HS-5 (cell line): ENCODE data around the gene VPS4B.
"Not testable (repeated sequence)": the region's sequence is repeated elsewhere in the genome, so short reads cannot be mapped to it uniquely, and the experiment has no call there.

Experiments
- DNase-seq: peaks from one replicate; pipeline ENCODE4 v3.0.0-alpha.2; 2012; ENCODE audit warnings: low read depth

The VPS4B gene

GRCh38 chr18:63422087-63422863, at the start of gene VPS4B:
TSS of gene VPS4B (minus strand) at chr18:63422476. CDS start at chr18:63422259, 217 bp downstream.
- DNase-seq = peak; percentile 86

- no peak for DNase-seq
These were observed 48.5 kb upstream of the VPS4B start for GRCh38 chr18:63470751-63471150.

GRCh38 chr18:63468575-63468974, 46.3 kb upstream of the VPS4B start:
- DNase-seq = no peak

GRCh38 chr18:63467699-63468098, 45.4 kb upstream of the VPS4B start:
- DNase-seq = no peak

- no peak for DNase-seq
These were observed 42.8 kb upstream of the VPS4B start for GRCh38 chr18:63465059-63465458.

GRCh38 chr18:63464434-63464833, 42.2 kb upstream of the VPS4B start:
- no peak for DNase-seq

- DNase-seq = no peak
These were observed 38.1 kb upstream of the VPS4B start for GRCh38 chr18:63460414-63460813.

GRCh38 chr18:63457977-63458376, 35.7 kb upstream of the VPS4B start:
- no peak for DNase-seq

GRCh38 chr18:63454497-63454896, 32.2 kb upstream of the VPS4B start:
- no peak for DNase-seq

- not testable (repeated sequence) for DNase-seq
These were observed 30.5 kb upstream of the VPS4B start for GRCh38 chr18:63452751-63453150.

GRCh38 chr18:63451799-63452660, 29.8 kb upstream of the VPS4B start:
- DNase-seq = no peak

- no peak for DNase-seq
These were observed 27.1 kb upstream of the VPS4B start for GRCh38 chr18:63449426-63449825.

GRCh38 chr18:63447066-63447465, 24.8 kb upstream of the VPS4B start:
- DNase-seq = no peak

- DNase-seq = no peak
These were observed 24.0 kb upstream of the VPS4B start for GRCh38 chr18:63446266-63446665.

GRCh38 chr18:63445037-63445436, 22.8 kb upstream of the VPS4B start:
- no peak for DNase-seq

- DNase-seq = peak; percentile 59
These were observed 22.3 kb upstream of the VPS4B start for GRCh38 chr18:63444580-63444979.

GRCh38 chr18:63443829-63444228, 21.6 kb upstream of the VPS4B start:
- DNase-seq = no peak

- no peak for DNase-seq
These were observed 18.6 kb upstream of the VPS4B start for GRCh38 chr18:63440881-63441280.

- DNase-seq = no peak
These were observed 17.9 kb upstream of the VPS4B start for GRCh38 chr18:63440219-63440618.

GRCh38 chr18:63439334-63439733, 17.1 kb upstream of the VPS4B start:
- no peak for DNase-seq

GRCh38 chr18:63438181-63438580, 15.9 kb upstream of the VPS4B start:
- DNase-seq = no peak

GRCh38 chr18:63433334-63433866, 11.1 kb upstream of the VPS4B start:
- DNase-seq = no peak

- no peak for DNase-seq
These were observed 8.9 kb upstream of the VPS4B start for GRCh38 chr18:63431180-63431579.
